ENCODE results near the gene FBXL16. TPM values are rescaled to one million over a fixed set of nuclear protein-coding genes. Genes with fewer than 3 reads are reported as not detected.

FBXL16 gene
- total and polyA plus RNA-seq, 9 of the 15 experiments (the other 6 are each of a cell fraction or from before 2014, with no cell fraction given): 0.21 to 8.2 (median 1.7) TPM

DNA sequence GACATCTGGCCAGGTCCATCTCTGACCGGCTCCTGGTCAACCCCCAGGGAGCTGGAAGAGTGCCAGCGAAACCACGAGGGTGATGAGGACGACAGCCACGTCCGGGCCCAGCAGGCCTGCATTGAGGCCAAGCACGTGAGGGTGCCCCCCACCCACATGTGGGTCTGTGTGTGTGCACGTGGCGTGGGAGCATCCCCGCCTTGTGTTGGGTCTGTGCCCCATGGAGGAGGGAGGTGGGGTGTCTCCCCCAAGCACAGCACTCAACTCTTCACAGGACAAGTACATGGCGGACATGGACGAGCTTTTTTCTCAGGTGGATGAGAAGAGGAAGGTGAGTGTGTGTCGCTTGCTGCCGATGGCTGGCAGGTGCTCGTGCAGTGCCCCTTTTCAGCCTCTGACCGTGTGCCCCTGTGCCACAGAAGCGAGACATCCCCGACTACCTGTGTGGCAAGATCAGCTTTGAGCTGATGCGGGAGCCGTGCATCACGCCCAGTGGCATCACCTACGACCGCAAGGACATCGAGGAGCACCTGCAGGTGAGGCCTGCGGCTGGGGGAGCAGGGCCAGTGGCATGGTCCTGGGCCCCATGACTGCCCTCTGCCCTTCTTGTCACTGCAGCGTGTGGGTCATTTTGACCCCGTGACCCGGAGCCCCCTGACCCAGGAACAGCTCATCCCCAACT, 23.7 kb downstream of the FBXL16 start (continued):
- TF ChIP-seq, protein P1, sequence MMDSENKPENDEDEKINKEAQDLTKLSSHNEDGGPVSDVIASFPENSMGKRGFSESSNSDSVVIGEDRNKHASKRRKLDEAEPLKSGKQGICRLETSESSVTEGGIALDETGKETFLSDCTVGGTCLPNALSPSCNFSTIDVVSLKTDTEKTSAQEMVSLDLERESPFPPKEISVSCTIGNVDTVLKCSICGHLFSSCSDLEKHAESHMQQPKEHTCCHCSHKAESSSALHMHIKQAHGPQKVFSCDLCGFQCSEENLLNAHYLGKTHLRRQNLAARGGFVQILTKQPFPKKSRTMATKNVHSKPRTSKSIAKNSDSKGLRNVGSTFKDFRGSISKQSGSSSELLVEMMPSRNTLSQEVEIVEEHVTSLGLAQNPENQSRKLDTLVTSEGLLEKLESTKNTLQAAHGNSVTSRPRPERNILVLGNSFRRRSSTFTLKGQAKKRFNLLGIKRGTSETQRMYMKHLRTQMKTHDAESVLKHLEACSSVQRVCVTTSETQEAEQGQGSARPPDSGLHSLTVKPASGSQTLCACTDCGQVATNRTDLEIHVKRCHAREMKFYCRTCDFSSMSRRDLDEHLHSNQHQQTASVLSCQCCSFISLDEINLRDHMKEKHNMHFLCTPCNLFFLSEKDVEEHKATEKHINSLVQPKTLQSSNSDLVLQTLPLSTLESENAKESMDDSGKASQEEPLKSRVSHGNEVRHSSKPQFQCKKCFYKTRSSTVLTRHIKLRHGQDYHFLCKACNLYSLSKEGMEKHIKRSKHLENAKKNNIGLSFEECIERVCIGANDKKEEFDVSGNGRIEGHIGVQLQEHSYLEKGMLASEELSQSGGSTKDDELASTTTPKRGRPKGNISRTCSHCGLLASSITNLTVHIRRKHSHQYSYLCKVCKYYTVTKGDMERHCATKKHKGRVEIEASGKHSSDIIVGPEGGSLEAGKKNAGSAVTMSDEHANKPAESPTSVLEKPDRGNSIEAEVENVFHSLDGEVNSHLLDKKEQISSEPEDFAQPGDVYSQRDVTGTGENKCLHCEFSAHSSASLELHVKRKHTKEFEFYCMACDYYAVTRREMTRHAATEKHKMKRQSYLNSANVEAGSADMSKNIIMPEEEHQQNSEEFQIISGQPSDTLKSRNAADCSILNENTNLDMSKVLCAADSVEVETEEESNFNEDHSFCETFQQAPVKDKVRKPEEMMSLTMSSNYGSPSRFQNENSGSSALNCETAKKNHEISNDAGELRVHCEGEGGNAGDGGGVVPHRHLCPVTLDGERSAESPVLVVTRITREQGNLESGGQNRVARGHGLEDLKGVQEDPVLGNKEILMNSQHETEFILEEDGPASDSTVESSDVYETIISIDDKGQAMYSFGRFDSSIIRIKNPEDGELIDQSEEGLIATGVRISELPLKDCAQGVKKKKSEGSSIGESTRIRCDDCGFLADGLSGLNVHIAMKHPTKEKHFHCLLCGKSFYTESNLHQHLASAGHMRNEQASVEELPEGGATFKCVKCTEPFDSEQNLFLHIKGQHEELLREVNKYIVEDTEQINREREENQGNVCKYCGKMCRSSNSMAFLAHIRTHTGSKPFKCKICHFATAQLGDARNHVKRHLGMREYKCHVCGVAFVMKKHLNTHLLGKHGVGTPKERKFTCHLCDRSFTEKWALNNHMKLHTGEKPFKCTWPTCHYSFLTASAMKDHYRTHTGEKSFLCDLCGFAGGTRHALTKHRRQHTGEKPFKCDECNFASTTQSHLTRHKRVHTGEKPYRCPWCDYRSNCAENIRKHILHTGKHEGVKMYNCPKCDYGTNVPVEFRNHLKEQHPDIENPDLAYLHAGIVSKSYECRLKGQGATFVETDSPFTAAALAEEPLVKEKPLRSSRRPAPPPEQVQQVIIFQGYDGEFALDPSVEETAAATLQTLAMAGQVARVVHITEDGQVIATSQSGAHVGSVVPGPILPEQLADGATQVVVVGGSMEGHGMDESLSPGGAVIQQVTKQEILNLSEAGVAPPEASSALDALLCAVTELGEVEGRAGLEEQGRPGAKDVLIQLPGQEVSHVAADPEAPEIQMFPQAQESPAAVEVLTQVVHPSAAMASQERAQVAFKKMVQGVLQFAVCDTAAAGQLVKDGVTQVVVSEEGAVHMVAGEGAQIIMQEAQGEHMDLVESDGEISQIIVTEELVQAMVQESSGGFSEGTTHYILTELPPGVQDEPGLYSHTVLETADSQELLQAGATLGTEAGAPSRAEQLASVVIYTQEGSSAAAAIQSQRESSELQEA (IDR thresholded peaks at IDR 0.05; ENCODE audit: low read depth): no peak
- TF ChIP-seq ZNF584 (CRISPR knock-in tag; IDR thresholded peaks at IDR 0.05; ENCODE audit: low read depth) (no peak), POLR2AphosphoS2 (IDR thresholded peaks at IDR 0.05; ENCODE audit: low read length) (no peak), CREB3 (tag; conservative IDR thresholded peaks at IDR 0.05; ENCODE audit: low read depth) (no peak)
- TF ChIP-seq, protein P2, sequence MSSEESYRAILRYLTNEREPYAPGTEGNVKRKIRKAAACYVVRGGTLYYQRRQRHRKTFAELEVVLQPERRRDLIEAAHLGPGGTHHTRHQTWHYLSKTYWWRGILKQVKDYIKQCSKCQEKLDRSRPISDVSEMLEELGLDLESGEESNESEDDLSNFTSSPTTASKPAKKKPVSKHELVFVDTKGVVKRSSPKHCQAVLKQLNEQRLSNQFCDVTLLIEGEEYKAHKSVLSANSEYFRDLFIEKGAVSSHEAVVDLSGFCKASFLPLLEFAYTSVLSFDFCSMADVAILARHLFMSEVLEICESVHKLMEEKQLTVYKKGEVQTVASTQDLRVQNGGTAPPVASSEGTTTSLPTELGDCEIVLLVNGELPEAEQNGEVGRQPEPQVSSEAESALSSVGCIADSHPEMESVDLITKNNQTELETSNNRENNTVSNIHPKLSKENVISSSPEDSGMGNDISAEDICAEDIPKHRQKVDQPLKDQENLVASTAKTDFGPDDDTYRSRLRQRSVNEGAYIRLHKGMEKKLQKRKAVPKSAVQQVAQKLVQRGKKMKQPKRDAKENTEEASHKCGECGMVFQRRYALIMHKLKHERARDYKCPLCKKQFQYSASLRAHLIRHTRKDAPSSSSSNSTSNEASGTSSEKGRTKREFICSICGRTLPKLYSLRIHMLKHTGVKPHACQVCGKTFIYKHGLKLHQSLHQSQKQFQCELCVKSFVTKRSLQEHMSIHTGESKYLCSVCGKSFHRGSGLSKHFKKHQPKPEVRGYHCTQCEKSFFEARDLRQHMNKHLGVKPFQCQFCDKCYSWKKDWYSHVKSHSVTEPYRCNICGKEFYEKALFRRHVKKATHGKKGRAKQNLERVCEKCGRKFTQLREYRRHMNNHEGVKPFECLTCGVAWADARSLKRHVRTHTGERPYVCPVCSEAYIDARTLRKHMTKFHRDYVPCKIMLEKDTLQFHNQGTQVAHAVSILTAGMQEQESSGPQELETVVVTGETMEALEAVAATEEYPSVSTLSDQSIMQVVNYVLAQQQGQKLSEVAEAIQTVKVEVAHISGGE (CRISPR knock-in tag; IDR thresholded peaks at IDR 0.05): no peak
- TF ChIP-seq, protein P3, sequence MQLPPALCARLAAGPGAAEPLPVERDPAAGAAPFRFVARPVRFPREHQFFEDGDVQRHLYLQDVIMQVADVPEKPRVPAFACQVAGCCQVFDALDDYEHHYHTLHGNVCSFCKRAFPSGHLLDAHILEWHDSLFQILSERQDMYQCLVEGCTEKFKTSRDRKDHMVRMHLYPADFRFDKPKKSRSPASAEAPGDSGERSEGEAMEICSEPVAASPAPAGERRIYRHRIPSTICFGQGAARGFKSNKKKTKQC (CRISPR knock-in tag; IDR thresholded peaks at IDR 0.05): 0 out of 2 replicates have a peak, but pooled peaks have one; percentile 56

All from K562 (cell line).